Stimulated activated CD8-positive, alpha-beta memory T cell treated with anti-CD3 and anti-CD28 coated beads, Interleukin-15, amount 100 ng/mL, for 48 hours (primary cell): ENCODE data around the gene LTB4R2.

Experiments
- DNase-seq, 2 donors: peaks; one replicate each; pipeline ENCODE4 v3.0.0-alpha.2; 2020; ENCODE audit warnings: low read depth in 2 of 2

The LTB4R2 gene

DNA sequence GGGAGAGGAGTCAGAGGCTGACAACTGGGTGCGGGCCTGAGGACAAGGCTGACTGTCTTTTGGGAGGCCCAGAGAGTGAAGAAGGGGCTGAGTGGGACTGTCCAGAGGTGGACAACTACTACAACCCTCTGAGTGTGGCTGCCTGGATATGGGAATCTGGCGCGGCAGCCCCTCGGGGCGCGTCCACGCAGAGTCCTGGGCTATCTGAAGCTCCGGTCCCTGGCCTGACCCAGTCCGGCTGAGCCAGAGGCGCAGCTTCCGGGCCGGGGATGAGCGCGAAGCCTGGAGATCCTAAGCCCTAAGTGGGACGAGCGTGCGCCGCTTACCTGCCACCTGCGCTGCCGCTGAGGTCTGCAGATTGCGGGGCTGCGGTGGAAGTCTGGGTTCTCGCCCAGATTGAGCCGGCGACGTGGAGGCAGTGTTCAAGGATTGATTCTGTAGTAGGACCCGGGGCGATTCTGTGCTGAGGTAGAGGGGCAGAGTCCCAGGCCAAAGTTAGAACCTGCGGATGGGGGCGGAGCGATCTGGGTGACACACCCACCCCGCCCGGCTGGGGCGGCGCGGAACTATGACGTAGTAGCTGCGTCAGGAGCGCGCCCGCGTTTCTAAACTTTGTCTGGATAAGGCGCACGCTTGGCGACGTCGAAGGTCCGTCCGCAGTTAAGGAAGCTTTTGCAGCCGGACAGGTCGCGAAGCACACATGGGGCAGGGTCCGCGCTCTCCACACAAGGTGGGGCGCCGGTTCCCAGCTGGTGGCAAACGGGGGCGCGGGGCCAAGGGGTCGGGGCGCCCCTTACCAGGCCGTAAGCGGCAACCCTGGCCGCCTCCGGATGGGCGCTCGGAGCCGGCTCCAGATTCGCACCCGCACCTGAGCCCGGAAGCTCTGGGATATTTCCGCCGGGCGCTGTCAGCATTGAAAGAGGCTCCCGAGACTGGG lies 10.4 kb upstream of the LTB4R2 start, which contains the start of the genes DHRS1 and NOP9:
Gene DHRS1, minus strand, starts transcription at position 526 of the 937 bp plus-strand sequence. CDS start 674 bp downstream, outside the sequence.
Gene NOP9, plus strand, starts transcription at position 596 of the 937 bp plus-strand sequence. Its CDS starts 105 bp downstream, at position 701.
- DNase-seq, result peak; percentile 83 to 84

DNA sequence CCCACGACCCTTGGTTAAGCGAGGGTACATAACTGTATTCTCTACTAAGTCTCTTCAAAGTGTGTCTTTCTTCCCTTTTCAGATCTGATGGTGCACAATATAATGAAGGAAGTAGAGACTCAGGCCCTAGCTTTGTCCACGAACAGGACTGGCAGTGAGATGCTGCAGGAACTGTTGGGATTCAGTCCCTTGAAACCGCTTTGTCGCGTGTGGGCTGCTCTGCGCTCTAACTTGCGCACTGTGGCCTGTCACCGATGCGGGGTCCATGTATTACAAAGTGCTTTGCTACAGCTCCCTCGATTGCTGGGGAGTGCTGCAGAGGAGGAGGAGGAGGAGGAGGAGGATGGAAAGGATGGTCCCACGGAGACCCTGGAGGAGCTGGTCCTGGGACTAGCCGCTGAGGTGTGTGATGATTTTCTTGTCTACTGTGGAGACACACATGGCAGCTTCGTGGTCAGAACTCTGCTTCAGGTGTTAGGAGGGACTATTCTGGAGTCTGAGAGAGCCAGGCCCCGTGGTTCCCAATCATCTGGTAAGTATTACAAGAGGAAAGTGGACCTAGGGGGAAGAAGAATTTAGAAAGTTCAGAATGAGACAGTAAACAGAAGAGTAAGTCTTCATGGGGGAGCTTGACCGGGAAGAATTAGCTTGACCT lies 9.5 kb upstream of the LTB4R2 start:
- no peak for DNase-seq

DNA sequence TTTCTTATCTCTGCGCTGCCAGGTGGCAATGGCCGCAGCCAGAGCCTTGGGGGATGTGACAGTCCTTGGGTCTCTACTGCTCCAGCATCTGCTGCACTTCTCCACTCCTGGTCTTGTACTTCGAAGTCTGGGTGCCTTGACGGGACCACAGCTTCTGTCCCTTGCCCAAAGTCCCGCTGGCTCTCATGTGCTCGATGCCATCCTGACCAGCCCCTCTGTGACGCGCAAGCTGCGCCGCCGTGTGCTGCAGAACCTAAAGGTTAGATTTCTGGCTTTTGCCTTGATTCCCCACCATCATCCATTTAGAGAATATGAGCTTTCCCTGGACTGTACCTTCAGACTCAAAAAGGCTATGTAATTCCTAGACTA lies 5.9 kb upstream of the LTB4R2 start:
- no peak for DNase-seq

- DNase-seq, result no peak
Observed at GRCh38 chr14:24307156-24307574, 2.8 kb upstream of the LTB4R2 start.

DNA sequence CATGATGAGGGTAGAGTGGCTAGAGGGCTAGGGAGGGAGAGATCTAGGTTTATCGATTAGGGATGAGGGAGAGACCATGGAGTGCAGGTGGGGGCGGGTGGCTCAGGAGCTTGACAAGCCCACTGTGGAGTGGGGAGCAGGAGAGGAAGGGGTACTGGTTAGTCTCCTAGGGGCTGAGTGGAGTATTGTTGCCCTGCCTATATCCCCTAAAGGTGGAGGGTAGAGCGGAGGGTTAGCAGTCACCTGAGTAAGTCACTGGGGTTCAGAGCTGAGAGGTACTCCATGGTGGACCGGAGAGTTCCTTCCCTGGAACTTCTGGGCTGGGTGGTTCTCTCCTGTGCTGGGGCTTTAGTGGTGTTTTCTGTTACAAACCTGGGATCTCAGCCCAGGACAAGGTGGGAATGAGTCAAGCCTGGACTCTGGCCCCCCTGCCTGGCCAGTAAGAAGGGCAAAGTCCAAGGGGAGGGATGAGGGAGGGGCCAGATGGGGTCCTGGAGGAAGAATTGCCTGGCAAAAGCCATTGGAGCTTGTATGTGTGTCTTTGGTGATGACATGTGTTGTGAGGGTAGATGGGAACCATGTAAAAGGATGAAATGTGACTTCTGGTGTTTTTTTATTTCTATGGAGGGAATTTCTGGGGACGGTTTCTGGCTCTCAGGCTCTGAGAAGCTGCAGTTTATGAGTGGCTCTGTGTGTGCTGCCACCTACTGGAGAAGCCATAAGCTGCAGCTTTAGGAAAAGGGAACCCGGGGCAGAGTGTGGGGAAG lies 2.2 kb upstream of the LTB4R2 start, which contains the start of gene CIDEB:
Gene CIDEB, minus strand, starts transcription at position 403 of the 767 bp plus-strand sequence. Its CDS starts 119 bp downstream, at position 284.
- DNase-seq, result no peak

DNA sequence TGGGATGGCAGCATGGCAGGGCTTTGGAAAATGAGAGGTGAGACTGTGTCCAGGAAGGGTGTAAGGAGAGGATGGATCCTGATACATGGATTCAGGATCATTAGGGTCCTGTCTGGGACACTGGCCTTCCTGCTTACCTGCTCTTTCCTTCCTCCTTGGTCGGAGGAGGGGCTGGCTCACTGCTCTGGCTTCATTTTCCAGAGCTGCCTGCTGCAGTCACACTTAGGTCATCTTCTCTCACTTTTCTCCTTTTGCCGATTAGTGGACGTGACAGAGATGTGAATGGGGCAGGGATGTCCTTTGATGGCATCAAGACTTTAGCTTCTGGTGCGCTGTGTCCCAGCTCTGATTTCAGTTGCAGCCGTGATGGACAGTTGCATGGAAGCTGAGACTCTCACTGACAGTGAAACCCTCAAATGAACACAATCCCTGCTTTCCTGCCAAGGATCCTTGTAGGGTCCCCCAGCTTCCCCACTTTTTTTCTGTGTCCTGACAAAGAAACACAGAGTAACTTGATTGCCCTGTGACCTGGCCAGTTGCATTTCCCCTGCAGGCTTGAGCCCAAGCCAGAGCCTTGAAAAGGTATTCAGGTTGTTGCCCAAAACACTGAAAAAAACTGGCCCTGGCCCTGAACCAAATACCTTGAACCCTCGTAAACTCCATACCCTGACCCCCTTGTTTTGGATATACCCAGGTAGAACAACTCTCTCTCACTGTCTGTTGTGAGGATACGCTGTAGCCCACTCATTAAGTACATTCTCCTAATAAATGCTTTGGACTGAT lies 1.4 kb upstream of the LTB4R2 start:
- no peak for DNase-seq

DNA sequence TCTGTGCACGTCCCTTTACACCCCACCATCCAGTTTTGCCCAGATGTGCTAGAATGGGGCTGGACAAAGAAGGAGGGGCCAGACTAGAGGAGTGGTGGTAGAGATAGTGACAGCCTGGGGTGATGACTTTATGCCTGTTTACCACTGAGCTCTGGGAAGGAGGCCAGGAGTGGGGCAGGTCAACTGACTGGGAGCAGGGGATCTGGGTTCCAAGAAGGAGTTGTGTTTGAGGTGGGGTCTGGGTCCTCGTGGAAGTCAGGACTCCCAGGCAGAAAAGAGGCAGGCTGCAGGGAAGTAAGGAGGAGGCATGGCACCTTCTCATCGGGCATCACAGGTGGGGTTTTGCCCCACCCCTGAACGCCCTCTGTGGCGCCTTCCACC lies 315 bp downstream of the LTB4R2 start:
- no peak for DNase-seq

DNA sequence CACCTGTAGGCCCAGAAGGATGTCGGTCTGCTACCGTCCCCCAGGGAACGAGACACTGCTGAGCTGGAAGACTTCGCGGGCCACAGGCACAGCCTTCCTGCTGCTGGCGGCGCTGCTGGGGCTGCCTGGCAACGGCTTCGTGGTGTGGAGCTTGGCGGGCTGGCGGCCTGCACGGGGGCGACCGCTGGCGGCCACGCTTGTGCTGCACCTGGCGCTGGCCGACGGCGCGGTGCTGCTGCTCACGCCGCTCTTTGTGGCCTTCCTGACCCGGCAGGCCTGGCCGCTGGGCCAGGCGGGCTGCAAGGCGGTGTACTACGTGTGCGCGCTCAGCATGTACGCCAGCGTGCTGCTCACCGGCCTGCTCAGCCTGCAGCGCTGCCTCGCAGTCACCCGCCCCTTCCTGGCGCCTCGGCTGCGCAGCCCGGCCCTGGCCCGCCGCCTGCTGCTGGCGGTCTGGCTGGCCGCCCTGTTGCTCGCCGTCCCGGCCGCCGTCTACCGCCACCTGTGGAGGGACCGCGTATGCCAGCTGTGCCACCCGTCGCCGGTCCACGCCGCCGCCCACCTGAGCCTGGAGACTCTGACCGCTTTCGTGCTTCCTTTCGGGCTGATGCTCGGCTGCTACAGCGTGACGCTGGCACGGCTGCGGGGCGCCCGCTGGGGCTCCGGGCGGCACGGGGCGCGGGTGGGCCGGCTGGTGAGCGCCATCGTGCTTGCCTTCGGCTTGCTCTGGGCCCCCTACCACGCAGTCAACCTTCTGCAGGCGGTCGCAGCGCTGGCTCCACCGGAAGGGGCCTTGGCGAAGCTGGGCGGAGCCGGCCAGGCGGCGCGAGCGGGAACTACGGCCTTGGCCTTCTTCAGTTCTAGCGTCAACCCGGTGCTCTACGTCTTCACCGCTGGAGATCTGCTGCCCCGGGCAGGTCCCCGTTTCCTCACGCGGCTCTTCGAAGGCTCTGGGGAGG lies 985 bp downstream of the LTB4R2 start, which contains the start of gene LTB4R:
Gene LTB4R, plus strand, starts transcription at position 857 of the 959 bp plus-strand sequence. CDS start 4,150 bp downstream, outside the sequence.
- DNase-seq, result no peak

DNA sequence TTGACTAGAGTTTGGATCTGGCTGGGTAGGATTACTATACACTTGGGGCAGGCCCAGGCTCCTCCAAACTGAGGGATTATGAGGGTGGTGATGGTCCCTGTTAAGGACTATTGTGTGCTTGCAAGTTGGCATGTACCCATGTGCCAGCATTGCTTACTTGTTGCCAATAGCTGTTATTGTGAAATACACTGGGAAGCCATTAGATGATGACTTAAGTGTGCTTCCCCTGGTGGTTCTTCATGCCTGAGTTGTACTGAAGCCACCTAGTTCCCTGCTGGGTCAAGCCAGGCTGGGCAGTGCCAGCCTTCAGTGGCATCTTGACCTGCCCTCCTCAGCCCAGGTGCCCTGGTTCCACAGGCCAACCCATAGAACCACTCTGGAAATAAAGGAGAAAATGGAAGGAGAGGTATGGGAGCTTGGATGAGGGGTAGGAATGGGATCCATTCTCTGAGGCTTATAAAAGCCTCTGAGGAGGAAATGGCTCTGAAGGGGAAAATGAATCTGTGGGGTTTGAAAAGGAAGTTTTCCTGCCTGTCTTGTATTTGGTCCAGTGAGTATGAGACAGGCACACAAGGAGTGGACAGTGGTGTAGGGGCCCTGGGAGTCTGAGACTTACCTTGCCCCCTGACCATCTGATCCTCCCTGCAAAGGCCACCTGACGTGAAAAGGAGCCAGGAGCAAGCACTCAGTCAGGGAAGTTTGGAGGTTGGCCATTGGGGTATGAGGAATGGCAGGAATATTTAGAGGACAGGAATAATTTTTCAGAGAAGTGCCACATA lies 2.1 kb downstream of the LTB4R2 start:
- no peak for DNase-seq

- DNase-seq, result no peak
Observed at GRCh38 chr14:24312736-24313507, 3.0 kb downstream of the LTB4R2 start.

- DNase-seq, result no peak
Observed at GRCh38 chr14:24313913-24314312, 4.0 kb downstream of the LTB4R2 start.

- DNase-seq, result no peak
Observed at GRCh38 chr14:24314377-24315193, 4.6 kb downstream of the LTB4R2 start.

- DNase-seq, result no peak
Observed at GRCh38 chr14:24315243-24315806, 5.4 kb downstream of the LTB4R2 start.

GRCh38 chr14:24315807-24316596 lies 6.1 kb downstream of the LTB4R2 start:
- no peak for DNase-seq

- DNase-seq, result no peak
Observed at GRCh38 chr14:24316597-24316950, 6.6 kb downstream of the LTB4R2 start.
